ENCODE measurements around the gene TSKS. TPM values are rescaled to one million over a fixed set of nuclear protein-coding genes. Genes with fewer than 3 reads are reported as not detected.

Gene TSKS, protein sequence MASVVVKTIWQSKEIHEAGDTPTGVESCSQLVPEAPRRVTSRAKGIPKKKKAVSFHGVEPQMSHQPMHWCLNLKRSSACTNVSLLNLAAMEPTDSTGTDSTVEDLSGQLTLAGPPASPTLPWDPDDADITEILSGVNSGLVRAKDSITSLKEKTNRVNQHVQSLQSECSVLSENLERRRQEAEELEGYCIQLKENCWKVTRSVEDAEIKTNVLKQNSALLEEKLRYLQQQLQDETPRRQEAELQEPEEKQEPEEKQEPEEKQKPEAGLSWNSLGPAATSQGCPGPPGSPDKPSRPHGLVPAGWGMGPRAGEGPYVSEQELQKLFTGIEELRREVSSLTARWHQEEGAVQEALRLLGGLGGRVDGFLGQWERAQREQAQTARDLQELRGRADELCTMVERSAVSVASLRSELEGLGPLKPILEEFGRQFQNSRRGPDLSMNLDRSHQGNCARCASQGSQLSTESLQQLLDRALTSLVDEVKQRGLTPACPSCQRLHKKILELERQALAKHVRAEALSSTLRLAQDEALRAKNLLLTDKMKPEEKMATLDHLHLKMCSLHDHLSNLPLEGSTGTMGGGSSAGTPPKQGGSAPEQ
- total RNA-seq: 0.26 TPM
- 1.2 TPM for polyA plus RNA-seq

DNA sequence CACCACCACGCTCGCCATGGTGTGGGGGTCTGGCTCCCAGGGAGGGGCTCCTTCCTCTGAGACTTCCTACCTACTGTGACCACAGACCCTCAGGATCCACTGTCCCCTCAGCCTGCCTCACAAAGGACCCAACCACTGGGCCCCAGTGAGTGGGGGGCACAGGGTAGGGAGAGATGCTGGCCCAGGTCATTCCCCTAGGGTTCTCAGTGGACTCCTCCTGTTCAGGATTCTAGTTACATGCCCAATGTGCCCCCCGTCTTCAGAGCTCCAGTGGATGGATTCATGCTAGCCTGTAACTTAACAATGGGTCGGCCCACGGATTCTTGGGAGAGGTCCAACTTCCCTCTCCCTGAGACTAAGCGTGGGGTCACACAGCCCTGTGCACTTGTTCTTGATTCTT lies at the start of gene TSKS:
TSS of gene TSKS (minus strand) at position 77 of the 400 bp plus-strand sequence. CDS start at position 18, 59 bp downstream.
- Histone ChIP-seq H3K36me3 (ENCODE audit: insufficient read depth) (no peaks in the 10 kb centered on the region), H3K4me1 (ENCODE audit: insufficient read depth) (peaks cover 2% of the 10 kb centered on the region), H3K4me3 (ENCODE audit: low read depth, low read length) (no peak within 1 kb of the TSS), H3K27ac (ENCODE audit: low read depth) (no peak within 1 kb of the TSS)
- no peak for DNase-seq (ENCODE audit: extremely low spot score)
- WGBS: 74% methylated on average over 6 of the region's 6 CpGs

DNA sequence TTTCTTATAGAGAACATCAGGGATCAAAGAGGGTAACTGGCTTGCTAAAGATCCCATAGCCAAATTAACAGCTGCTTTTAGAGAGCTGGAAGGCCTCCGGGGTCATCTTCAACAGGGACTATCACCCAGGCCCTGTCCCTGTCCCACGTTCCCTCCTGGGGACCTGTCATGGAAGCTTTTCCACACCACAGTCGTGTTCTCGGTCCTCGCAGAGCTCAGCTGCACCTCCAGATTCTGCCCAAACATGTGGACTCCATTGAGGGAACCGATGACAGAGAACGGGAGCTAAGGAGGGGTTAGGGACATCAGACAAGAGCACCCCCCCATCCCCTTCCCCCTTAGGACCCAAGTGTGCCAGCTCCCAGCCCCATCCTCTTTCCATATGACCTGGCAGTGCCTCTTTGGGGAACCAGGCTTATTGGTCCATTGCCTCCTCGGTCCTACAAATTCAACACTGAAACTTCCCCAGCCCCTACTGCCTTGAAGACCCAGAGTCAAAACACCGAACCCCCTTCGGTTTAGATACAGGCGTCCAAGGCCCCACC lies 49.4 kb upstream of the TSKS start:
- no peak for DNase-seq (ENCODE audit: extremely low spot score)

DNA sequence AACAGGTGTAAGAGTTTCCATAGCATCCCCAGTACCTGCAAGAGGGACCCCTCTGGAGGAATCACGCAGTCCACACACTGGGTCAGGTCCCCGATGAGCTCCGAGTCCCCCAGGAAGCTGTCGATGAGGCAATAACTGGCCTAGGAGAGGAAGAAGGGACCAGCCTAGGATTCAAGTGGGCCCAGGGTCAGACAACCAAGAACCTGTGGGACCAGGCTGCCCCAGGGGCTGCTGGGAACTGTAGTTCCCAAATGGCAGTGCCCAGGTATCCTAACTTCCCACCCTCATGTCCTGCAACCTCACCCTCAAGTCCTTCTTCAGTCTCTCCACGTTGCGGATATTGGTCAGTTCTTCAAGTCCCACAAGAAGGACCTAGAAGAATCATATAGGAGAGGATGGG lies 48.2 kb upstream of the TSKS start:
- Histone ChIP-seq H3K36me3 (ENCODE audit: insufficient read depth) (no peaks in the 10 kb centered on the region), H3K4me3 (ENCODE audit: low read depth, low read length) (no peak overlapping the region), H3K27ac (ENCODE audit: low read depth) (no peak overlapping the region), H3K4me1 (ENCODE audit: insufficient read depth) (no peaks in the 10 kb centered on the region)
- no peak for DNase-seq (ENCODE audit: extremely low spot score)
- WGBS: 96% methylated on average over 6 of the region's 6 CpGs

More for the DNA sequence above, 49.4 kb upstream of the TSKS start:
- Histone ChIP-seq H3K4me3 (ENCODE audit: low read depth, low read length) (peak overlapping the region; percentile 66), H3K36me3 (ENCODE audit: insufficient read depth) (no peaks in the 10 kb centered on the region), H3K4me1 (ENCODE audit: insufficient read depth) (no peaks in the 10 kb centered on the region), H3K27ac (ENCODE audit: low read depth) (no peak overlapping the region)
- WGBS: 37% methylated on average over 11 of the region's 11 CpGs

DNA sequence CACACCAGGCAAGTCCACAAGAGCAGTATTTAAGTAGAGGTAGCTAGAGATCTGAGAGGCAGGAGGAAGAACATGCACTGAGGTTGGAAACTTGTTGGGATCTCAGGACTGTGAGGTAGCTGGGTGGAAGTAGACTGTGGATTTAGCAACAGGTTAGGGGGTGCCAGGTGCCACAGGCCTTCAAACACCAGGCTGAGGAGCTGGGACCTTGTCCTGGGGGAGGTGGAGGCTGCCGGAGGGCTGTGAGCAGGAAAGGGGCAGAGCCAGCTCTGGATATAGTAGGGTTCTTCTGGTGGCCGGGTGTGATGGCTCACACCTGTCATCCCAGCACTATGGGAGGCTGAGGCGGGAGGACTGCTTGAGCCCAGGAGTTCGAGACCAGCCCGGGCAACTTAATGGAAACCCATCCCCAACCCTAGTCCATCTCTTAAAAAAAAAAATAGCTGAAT lies 46.9 kb upstream of the TSKS start:
- Histone ChIP-seq H3K4me3 (ENCODE audit: low read depth, low read length) (no peak overlapping the region), H3K27ac (ENCODE audit: low read depth) (no peak overlapping the region), H3K36me3 (ENCODE audit: insufficient read depth) (no peaks in the 10 kb centered on the region), H3K4me1 (ENCODE audit: insufficient read depth) (no peaks in the 10 kb centered on the region)
- 86% methylated on average over 5 of the region's 5 CpGs for WGBS
- DNase-seq (ENCODE audit: extremely low spot score): no peak

DNA sequence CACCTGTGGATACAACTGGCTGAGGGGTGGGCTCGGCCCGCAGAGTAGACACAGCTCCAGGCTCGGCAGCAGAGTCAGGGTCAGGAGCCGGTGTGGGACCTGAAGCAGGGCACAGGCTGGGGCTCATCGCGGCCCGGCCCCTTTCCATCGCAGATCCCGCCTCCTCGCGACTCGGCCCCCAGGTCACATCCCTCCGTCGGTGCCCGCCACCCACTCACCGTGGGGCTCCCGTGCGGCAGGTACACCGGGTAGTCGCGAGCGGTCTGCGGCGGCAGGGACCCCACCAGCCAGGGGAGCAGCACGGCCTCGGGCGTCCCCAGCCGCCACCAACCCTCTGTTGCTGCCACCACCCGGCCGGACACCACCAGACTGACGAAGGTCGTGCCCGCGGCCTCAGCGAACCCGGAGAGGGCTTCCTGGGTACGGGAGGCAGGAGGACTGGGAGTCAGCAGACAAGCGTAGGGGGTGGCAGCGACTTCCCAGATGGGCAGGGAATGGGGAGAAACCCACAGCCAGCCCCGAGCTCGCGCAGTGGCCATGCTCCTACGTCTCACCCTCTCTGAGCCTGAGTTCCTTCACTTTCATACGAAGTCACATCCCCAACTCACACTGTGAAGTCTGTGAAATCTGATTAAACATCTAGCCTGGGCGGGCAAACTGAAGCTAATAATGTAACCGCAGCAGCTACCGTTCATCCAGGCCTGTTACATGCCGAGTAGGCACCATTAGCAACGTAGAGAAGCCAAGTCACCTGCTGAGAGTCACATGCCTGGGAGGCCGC lies 46.2 kb upstream of the TSKS start:
- Histone ChIP-seq H3K36me3 (ENCODE audit: insufficient read depth) (no peaks in the 10 kb centered on the region), H3K4me3 (ENCODE audit: low read depth, low read length) (peak overlapping the region; percentile 57), H3K4me1 (ENCODE audit: insufficient read depth) (no peaks in the 10 kb centered on the region), H3K27ac (ENCODE audit: low read depth) (peak overlapping the region; percentile 67)
- DNase-seq (ENCODE audit: extremely low spot score): no peak
- WGBS: 7% methylated on average over 50 of the region's 50 CpGs

DNA sequence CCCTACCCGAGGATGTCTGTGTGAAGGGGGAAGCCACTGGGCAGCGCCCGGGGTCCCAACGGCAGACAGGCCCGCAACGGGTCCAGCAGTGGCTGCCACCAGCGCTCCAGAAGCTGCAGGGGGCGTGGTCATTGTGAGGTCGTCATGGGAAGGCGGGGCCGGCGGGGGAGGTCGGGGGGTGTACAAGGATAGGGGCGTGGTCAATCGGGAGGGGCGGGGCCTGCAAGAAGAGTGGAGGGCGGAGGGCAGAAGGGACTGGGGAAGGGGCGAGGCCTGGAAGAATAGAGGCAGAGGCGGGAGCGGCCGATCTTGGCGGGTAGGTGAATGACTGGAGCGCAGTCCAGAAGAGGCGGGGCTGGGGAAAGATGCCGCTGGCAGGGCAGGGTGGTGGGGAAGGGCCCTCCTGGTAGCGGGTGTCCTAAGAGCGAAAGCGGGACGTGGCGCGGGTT lies 45.6 kb upstream of the TSKS start:
- Histone ChIP-seq H3K27ac (ENCODE audit: low read depth) (peak overlapping the region; percentile 67), H3K36me3 (ENCODE audit: insufficient read depth) (no peaks in the 10 kb centered on the region), H3K4me1 (ENCODE audit: insufficient read depth) (no peaks in the 10 kb centered on the region), H3K4me3 (ENCODE audit: low read depth, low read length) (peak overlapping the region; percentile 57)
- peak; percentile 73 for DNase-seq (ENCODE audit: extremely low spot score)
- WGBS: 2% methylated on average over 31 of the region's 31 CpGs

DNA sequence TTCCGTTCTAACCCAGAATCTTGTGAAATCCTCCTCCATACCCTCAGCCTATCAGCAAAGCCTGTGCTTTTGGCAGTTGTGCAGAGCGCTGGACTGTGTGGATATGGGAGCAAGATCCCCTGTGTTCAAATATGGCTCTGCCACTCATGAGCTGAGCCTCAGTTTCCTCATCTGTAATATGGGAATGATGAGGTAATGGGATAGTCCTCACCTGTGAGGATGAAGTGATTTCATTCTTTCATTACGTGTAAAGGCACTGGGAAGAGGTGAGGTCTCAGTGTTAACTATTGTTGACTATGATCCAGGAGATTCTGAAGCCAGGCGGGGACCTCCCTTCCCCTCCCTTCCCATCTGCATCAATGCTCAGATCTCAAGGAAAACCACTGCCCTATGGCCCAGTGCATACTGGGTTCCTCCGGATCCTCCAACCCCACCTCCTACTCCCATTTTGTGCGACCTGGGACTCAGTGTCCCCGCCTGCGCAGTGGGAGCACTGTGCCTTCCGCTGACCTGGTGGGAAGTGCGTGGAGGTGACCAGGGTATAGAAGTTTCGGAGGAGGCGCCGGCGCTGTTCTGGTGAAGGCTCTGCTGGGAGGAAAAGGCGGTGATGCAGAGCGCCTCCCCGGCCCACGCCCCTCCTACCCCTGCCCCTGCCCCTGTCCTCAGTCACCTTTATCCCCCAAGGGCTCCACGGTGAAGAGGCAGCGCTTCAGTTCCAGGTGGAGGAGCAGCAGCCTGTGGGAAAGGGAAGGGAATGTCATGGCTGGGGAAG lies 45.0 kb upstream of the TSKS start:
- Histone ChIP-seq H3K36me3 (ENCODE audit: insufficient read depth) (no peaks in the 10 kb centered on the region), H3K4me1 (ENCODE audit: insufficient read depth) (no peaks in the 10 kb centered on the region), H3K4me3 (ENCODE audit: low read depth, low read length) (peak overlapping the region; percentile 57), H3K27ac (ENCODE audit: low read depth) (no peak overlapping the region)
- DNase-seq (ENCODE audit: extremely low spot score): no peak
- WGBS: 81% methylated on average over 20 of the region's 20 CpGs

DNA sequence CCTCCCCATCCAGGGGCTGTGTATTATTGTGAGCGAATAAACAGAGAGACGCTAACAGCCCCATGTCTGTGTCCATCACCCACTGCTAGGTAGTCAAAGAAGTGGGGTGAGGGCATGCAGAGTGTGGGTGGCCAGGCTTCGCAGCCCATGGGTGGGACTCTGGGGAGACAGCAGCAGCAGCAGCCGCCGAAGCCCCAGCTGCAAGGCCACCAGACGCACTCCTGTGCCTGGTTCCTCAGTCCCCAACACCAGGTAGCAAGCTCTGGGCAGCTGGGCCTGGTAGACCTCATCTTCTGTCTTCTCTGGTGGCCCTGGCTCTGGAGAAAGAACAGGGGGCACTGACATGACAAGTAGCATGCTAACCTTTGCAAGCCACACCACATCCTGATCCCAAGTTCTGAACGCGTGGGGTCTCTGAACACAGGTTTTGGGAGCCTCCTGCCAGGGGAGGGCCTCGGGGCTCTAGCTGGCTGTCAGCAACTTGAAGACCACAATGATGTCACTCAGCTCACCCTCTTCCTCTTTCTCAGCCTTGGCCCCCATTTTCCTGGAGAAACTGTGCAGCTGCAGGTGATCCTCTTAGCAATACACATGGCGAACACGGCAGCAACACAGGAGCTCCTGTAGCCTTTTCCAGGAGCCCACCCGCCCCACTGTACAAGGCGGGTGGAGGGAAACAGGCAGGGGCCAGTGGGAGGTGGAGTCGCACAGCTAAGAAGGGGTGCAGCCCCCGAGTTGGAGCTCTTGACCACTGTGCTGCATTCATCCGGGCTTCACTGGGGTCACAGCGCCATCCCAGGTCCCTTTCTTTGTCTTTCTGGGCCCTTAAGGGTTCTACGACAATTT lies 44.2 kb upstream of the TSKS start:
- 86% methylated on average over 18 of the region's 18 CpGs for WGBS
- Histone ChIP-seq H3K4me3 (ENCODE audit: low read depth, low read length) (no peak overlapping the region), H3K36me3 (ENCODE audit: insufficient read depth) (no peaks in the 10 kb centered on the region), H3K27ac (ENCODE audit: low read depth) (no peak overlapping the region), H3K4me1 (ENCODE audit: insufficient read depth) (no peaks in the 10 kb centered on the region)
- DNase-seq (ENCODE audit: extremely low spot score): no peak

DNA sequence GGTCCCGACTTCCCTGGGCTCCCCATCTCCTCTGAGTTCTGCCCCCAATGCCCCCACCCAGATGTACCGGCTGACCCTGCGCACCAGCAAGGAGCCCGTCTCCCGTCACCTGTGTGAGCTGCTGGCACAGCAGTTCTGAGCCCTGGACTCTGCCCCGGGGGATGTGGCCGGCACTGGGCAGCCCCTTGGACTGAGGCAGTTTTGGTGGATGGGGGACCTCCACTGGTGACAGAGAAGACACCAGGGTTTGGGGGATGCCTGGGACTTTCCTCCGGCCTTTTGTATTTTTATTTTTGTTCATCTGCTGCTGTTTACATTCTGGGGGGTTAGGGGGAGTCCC lies 43.5 kb upstream of the TSKS start:
- DNase-seq (ENCODE audit: extremely low spot score): no peak
- WGBS: 89% methylated on average over 8 of the region's 8 CpGs
- Histone ChIP-seq H3K27ac (ENCODE audit: low read depth) (no peak overlapping the region), H3K4me1 (ENCODE audit: insufficient read depth) (no peaks in the 10 kb centered on the region), H3K36me3 (ENCODE audit: insufficient read depth) (peaks cover 2% of the 10 kb centered on the region), H3K4me3 (ENCODE audit: low read depth, low read length) (no peak overlapping the region)

DNA sequence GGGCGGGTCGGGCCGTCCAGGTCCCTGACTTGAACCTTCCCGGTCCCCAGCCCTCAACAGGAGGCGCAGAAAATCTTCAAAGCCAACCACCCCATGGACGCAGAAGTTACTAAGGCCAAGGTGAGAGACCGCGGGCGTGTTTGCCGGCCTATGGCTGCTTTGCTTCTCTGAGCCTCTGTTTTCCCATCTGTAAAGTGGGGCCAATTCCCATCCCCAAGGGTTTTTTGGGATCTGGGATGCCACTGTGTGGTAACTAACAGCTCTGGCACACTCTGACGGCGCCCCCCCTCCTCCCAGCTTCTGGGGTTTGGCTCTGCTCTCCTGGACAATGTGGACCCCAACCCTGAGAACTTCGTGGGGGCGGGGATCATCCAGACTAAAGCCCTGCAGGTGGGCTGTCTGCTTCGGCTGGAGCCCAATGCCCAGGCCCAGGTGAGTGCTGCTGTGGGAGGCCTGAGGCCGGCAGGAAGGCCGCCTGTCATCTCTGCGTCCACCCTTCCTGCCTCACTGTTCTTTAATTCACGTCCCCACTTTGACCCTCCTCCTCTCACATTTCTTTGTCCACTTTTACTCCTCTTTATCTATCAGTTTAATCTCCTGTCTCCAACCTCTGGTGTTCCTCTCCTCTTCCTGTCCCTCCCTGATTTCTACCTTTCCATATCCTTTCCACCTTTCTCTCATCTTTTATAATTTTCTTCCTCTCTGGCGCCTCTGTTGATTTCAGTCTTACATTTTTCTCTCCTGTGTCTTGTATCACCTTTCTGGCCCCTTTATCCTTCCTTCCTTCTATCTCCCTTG lies 42.9 kb upstream of the TSKS start:
- no peak overlapping the region for H3K27ac ChIP-seq (ENCODE audit: low read depth)
- WGBS: 82% methylated on average over 20 of the region's 20 CpGs
- no peaks in the 10 kb centered on the region for H3K4me1 ChIP-seq (ENCODE audit: insufficient read depth)
- H3K4me3 ChIP-seq (ENCODE audit: low read depth, low read length): no peak overlapping the region
- H3K36me3 ChIP-seq (ENCODE audit: insufficient read depth): peaks cover 5% of the 10 kb centered on the region
- DNase-seq (ENCODE audit: extremely low spot score): no peak

DNA sequence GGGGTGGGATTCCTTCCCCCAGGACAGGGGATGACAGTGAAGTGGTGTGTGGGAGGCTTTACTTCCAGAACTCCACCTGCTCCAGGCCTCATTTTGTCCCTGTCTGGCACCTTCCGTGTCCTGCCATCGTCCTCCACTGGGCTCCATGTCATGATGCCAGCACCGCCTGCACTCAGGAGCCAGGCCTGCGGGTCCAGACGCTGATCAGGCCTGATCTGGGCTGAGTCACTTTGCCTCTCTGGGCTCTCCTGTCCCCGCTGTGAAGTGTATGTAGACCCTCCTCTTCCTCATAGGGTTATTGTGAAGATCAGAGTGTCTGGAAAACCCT lies 40.4 kb upstream of the TSKS start:
- 95% methylated on average over 6 of the region's 6 CpGs for WGBS
- no peaks in the 10 kb centered on the region for H3K4me1 ChIP-seq (ENCODE audit: insufficient read depth)
- H3K4me3 ChIP-seq (ENCODE audit: low read depth, low read length): no peak overlapping the region
- peaks cover 10% of the 10 kb centered on the region for H3K36me3 ChIP-seq (ENCODE audit: insufficient read depth)
- no peak for DNase-seq (ENCODE audit: extremely low spot score)
- no peak overlapping the region for H3K27ac ChIP-seq (ENCODE audit: low read depth)

All from urinary bladder (tissue), 4 donors.